GM12878 (cell line): Measurements from ENCODE around the gene LOXL3. TPM values are rescaled to one million over a fixed set of nuclear protein-coding genes. Genes with fewer than 3 reads are reported as not detected.

Source experiments
- BCLAF1 ChIP-seq: fragments of 450-650 bp; IDR thresholded peaks from 2 replicates; pipeline ENCODE4 v1.6.1; 2017; ENCODE audit warnings: antibody characterized with exemption, mild to moderate bottlenecking, moderate library complexity
- BHLHE40 ChIP-seq, 2 experiments: fragments of 450-650 bp in 1 of 2; IDR thresholded peaks; 2 replicates each; pipeline ENCODE4 v1.6.1; 2011 to 2017; ENCODE audit warnings: low read depth in 2 of 2, borderline replicate concordance in 1 of 2, improper control_type of control experiment in 1 of 2, low read length in 1 of 2, mild to moderate bottlenecking in 1 of 2
- BRCA1 ChIP-seq: IDR thresholded peaks from 2 replicates; pipeline ENCODE4 v1.6.1; 2011; ENCODE audit warnings: low read depth, low read length, improper control_type of control experiment
- CEBPZ ChIP-seq: fragments of 150-350 bp; IDR thresholded peaks from 2 replicates; pipeline ENCODE4 v1.6.1; 2016; ENCODE audit warnings: low read depth, low read length
- CHD1 ChIP-seq: IDR thresholded peaks from 2 replicates; pipeline ENCODE4 v1.6.1; 2012; ENCODE audit warnings: low read depth, low read length, improper control_type of control experiment
- DPF2 ChIP-seq: fragments of 450-650 bp; IDR thresholded peaks from 2 replicates; pipeline ENCODE4 v1.6.1; 2017; ENCODE audit warnings: mild to moderate bottlenecking
- ETV6 ChIP-seq, 2 experiments: fragments of 450-650 bp in 1 of 2; IDR thresholded peaks in 1 of 2; conservative IDR thresholded peaks in 1 of 2; 2 replicates each; pipeline ENCODE4 v1.6.1; 2014; ENCODE audit warnings: antibody characterized with exemption in 1 of 2, borderline replicate concordance in 1 of 2, low read depth in 1 of 2, mild to moderate bottlenecking in 1 of 2, moderate library complexity in 1 of 2
- GABPA ChIP-seq: IDR thresholded peaks from 2 replicates; pipeline ENCODE4 v1.6.1; 2014; ENCODE audit warnings: antibody characterized with exemption, low read depth, mild to moderate bottlenecking, inconsistent platforms
- HCFC1 ChIP-seq: fragments of 150-350 bp; IDR thresholded peaks from 2 replicates; pipeline ENCODE4 v1.6.1; 2014; ENCODE audit warnings: low read length
- IKZF2 ChIP-seq, 2 experiments: fragments of 450-650 bp; IDR thresholded peaks; 2 replicates each; pipeline ENCODE4 v1.6.1; 2017; ENCODE audit warnings: mild to moderate bottlenecking in 2 of 2, moderate library complexity in 2 of 2
- NR2F1 ChIP-seq: fragments of 450-650 bp; conservative IDR thresholded peaks from 2 replicates; pipeline ENCODE4 v1.6.1; 2017; ENCODE audit warnings: mild to moderate bottlenecking
- RB1 ChIP-seq: fragments of 450-650 bp; formaldehyde crosslinking; IDR thresholded peaks from 2 replicates; pipeline ENCODE4 v1.6.1; 2017; ENCODE audit warnings: mild to moderate bottlenecking, borderline replicate concordance
- RBBP5 ChIP-seq: fragments of 200-600 bp; sonication (generic); conservative IDR thresholded peaks from 2 replicates; pipeline ENCODE4 v1.6.1; 2016
- RELB ChIP-seq: fragments of 450-650 bp; IDR thresholded peaks from 2 replicates; pipeline ENCODE4 v1.6.1; 2017; ENCODE audit warnings: low read depth, mild to moderate bottlenecking, moderate library complexity
- SMAD1 ChIP-seq: fragments of 450-650 bp; IDR thresholded peaks from 2 replicates; pipeline ENCODE4 v1.6.1; 2018; ENCODE audit warnings: mild to moderate bottlenecking, low read depth; ENCODE audit not compliant: partially characterized antibody
- ZSCAN29 ChIP-seq: fragments of 450-650 bp; IDR thresholded peaks from 2 replicates; pipeline ENCODE4 v1.6.1; 2017; ENCODE audit warnings: mild to moderate bottlenecking, moderate library complexity
- ZZZ3 ChIP-seq: IDR thresholded peaks from 2 replicates; pipeline ENCODE4 v1.6.1; 2011; ENCODE audit warnings: low read depth; ENCODE audit not compliant: control insufficient read depth, insufficient read length
- polyA plus RNA-seq, 11 experiments: library from polyadenylated mRNA; depleted of rRNA in 4 of 11; unstranded in 6 of 11; stranded (reverse) in 5 of 11; fragments of >200 nt; fragmentation: Nextera tagmentation in 4 of 11; fragmentation: Illumina TruSeq in 1 of 11; extraction: Ambion mirVana in 4 of 11; extraction: Trizol in 1 of 11; gene quantifications; 1 replicate in 1 of 11; 2 replicates in 10 of 11; pipeline versions ENCODE4 v1.2.1 to v1.2.3, GENCODE V29; 2011 to 2016; ENCODE audit warnings: inconsistent platforms in 2 of 11, missing spikeins in 2 of 11, low read depth in 1 of 11
- total RNA-seq, 4 experiments: library from RNA; depleted of rRNA in 3 of 4; stranded (reverse); fragments of >200 nt in 3 of 4; fragmentation: Illumina TruSeq in 1 of 4; extraction: Trizol in 1 of 4; gene quantifications; 2 replicates each; pipeline versions ENCODE4 v1.2.1 to v1.2.3, GENCODE V29; 2013 to 2021
- TF ChIP-seq, protein P1 (sequence below): IDR thresholded peaks from 2 replicates; pipeline ENCODE4 v1.6.1; 2012; ENCODE audit warnings: low read depth, low read length, improper control_type of control experiment

LOXL3 gene
- total and polyA plus RNA-seq, 10 of the 15 experiments (the other 5 are each of a cell fraction or from before 2014, with no cell fraction given): 6.2 to 40.9 (median 23.3) TPM

- no peak for TF ChIP-seq CHD1
- peak; percentile 85 for TF ChIP-seq NR2F1
- no peak; the same call in 1 of the 2 replicates for TF ChIP-seq CEBPZ
- no peak for TF ChIP-seq IKZF2 (IDR thresholded peaks at IDR 0.05)
- TF ChIP-seq DPF2: peak; percentile 31; the same call in 1 of the 2 replicates
- TF ChIP-seq ZZZ3: no peak
- TF ChIP-seq BHLHE40 (IDR thresholded peaks at IDR 0.05; ENCODE audit: borderline replicate concordance in 1 of 2, low read depth in 2 of 2, low read length in 1 of 2): peak; percentile 98 to 99
- TF ChIP-seq BRCA1: no peak
- peak; percentile 27 for TF ChIP-seq SMAD1
- TF ChIP-seq BCLAF1: no peak
- TF ChIP-seq ZSCAN29: no peak
- TF ChIP-seq RELB: 0 out of 2 replicates have a peak, but pooled peaks have one; percentile 48
- TF ChIP-seq, protein P1, sequence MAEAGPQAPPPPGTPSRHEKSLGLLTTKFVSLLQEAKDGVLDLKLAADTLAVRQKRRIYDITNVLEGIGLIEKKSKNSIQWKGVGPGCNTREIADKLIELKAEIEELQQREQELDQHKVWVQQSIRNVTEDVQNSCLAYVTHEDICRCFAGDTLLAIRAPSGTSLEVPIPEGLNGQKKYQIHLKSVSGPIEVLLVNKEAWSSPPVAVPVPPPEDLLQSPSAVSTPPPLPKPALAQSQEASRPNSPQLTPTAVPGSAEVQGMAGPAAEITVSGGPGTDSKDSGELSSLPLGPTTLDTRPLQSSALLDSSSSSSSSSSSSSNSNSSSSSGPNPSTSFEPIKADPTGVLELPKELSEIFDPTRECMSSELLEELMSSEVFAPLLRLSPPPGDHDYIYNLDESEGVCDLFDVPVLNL: no peak
- no peak for TF ChIP-seq RBBP5
- TF ChIP-seq HCFC1: peak; percentile 45; the same call in 1 of the 2 replicates
- TF ChIP-seq GABPA: peak; percentile 86
- TF ChIP-seq ETV6 (conservative IDR thresholded peaks at IDR 0.05 in 1 of 2, IDR thresholded peaks at IDR 0.05 in 1 of 2; ENCODE audit: borderline replicate concordance in 1 of 2, low read depth in 1 of 2): no peak
- peak; percentile 81; the same call in 1 of the 2 replicates for TF ChIP-seq RB1
Measured at GRCh38 chr2:74507145-74507925, 46.4 kb downstream of the LOXL3 start, which contains the start of gene PCGF1 (continued).
